Sigmoid colon (tissue), 4 donors: ENCODE results near the gene TMPRSS11A.

ENCODE experiments used
- CTCF ChIP-seq, 4 experiments: fragments of 450-650 bp in 3 of 4; fragments of 200-600 bp in 1 of 4; IDR thresholded peaks; one replicate each; pipeline ENCODE4 v1.5.1; 2016 to 2019; ENCODE audit warnings: antibody characterized with exemption in 4 of 4, mild to moderate bottlenecking in 3 of 4, moderate library complexity in 2 of 4
- EP300 ChIP-seq, 4 donors: sonication (generic); formaldehyde crosslinking; IDR thresholded peaks; one replicate each; pipeline ENCODE4 v1.6.1; 2017; ENCODE audit warnings: antibody characterized with exemption in 4 of 4
- POLR2A ChIP-seq, 2 donors: fragments of 450-650 bp; IDR thresholded peaks; one replicate each; pipeline ENCODE4 v1.6.1; 2016; ENCODE audit warnings: antibody characterized with exemption in 2 of 2, mild to moderate bottlenecking in 2 of 2, moderate library complexity in 2 of 2

GRCh38 chr4:67915400-67915966, 47.8 kb downstream of the TMPRSS11A start:
- no peak for TF ChIP-seq CTCF (IDR thresholded peaks at IDR 0.05)
- TF ChIP-seq POLR2A (IDR thresholded peaks at IDR 0.05) = no peak
- TF ChIP-seq EP300 (IDR thresholded peaks at IDR 0.05) = no peak
